Measurements from ENCODE around the gene RFPL4AL1.
"Not testable (repeated sequence)": the region's sequence is repeated elsewhere in the genome, so short reads cannot be mapped to it uniquely, and the experiment has no call there.

RFPL4AL1 gene

GRCh38 chr19:55768818-55769217 lies at the start of gene RFPL4AL1:
RFPL4AL1 (plus strand) TSS chr19:55769118; CDS start chr19:55771805, 2,687 bp downstream.
- not testable (repeated sequence) for H3K4me3 ChIP-seq (ENCODE audit: low read depth, low read length); H3K27me3 ChIP-seq (ENCODE audit: insufficient read depth, low read length); H3K4me1 ChIP-seq (ENCODE audit: control insufficient read depth, insufficient read depth, low read length, unreplicated experiment); H3K36me3 ChIP-seq (ENCODE audit: insufficient read depth, low read length); H3K79me2 ChIP-seq (ENCODE audit: control insufficient read depth, insufficient read depth, low read length, unreplicated experiment); H3K27ac ChIP-seq (ENCODE audit: low read depth, low read length); H2AFZ ChIP-seq (ENCODE audit: low read length, unreplicated experiment)

GRCh38 chr19:55720214-55720746 lies 48.6 kb upstream of the RFPL4AL1 start:
- H3K27me3 ChIP-seq (ENCODE audit: insufficient read depth, low read length), result 0 out of 2 replicates have a peak, but pooled peaks cover 2% of the 10 kb centered on the region

DNA sequence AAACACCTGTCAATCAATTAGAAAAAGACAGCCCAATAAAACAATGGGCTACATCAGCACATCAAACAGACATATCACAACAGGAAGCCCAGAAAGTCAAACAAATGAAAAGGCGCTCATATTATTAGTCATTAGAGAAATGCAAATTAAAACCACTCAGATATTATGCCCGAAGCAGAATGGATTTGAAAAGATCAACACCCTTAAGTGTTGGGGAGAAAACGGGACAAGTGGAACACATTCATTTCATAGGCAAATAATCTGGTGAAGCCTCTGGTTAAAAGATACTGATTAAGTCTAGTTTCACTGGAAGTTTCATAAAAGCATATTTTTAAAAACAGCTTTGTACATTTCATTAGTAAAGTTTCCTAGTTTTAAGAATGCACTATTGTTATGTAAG lies 48.1 kb upstream of the RFPL4AL1 start:
- 0 out of 2 replicates have a peak, but pooled peaks cover 2% of the 10 kb centered on the region for H3K27me3 ChIP-seq (ENCODE audit: insufficient read depth, low read length)
- no peak overlapping the region for H3K27ac ChIP-seq (ENCODE audit: low read depth, low read length)
- no peaks in the 10 kb centered on the region for H3K36me3 ChIP-seq (ENCODE audit: insufficient read depth, low read length)
- no peaks in the 10 kb centered on the region for H3K4me1 ChIP-seq (ENCODE audit: control insufficient read depth, insufficient read depth, low read length, unreplicated experiment)
- H3K4me3 ChIP-seq (ENCODE audit: low read depth, low read length), result no peak overlapping the region
- no peak overlapping the region for H2AFZ ChIP-seq (ENCODE audit: low read length, unreplicated experiment)
- H3K79me2 ChIP-seq (ENCODE audit: control insufficient read depth, insufficient read depth, low read length, unreplicated experiment), result no peaks in the 10 kb centered on the region

More at GRCh38 chr19:55720214-55720746, 48.6 kb upstream of the RFPL4AL1 start:
- Histone ChIP-seq H3K36me3 (ENCODE audit: insufficient read depth, low read length) (no peaks in the 10 kb centered on the region), H2AFZ (ENCODE audit: low read length, unreplicated experiment) (no peak overlapping the region), H3K4me1 (ENCODE audit: control insufficient read depth, insufficient read depth, low read length, unreplicated experiment) (no peaks in the 10 kb centered on the region), H3K4me3 (ENCODE audit: low read depth, low read length) (no peak overlapping the region), H3K27ac (ENCODE audit: low read depth, low read length) (no peak overlapping the region), H3K79me2 (ENCODE audit: control insufficient read depth, insufficient read depth, low read length, unreplicated experiment) (no peaks in the 10 kb centered on the region)

DNA sequence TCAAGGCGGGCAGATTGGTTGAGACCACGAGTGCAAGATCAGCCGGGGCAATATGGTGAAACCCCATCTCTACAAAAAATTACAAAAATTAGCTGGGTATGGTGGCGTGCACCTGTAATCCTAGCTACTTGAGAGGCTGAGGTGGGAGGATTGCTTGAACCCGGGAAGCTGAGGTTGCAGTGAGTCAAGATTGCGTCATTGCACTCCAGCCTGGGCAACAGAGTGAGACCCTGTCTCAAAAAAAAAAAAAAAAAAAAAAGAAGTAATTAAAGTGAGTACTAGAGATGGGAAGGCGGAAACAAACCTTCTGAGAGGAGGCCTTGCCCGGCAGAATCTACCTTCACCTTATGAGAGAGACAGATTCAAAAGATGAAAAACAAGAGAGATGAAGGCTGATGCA lies 45.4 kb upstream of the RFPL4AL1 start:
- Histone ChIP-seq H3K4me1 (ENCODE audit: control insufficient read depth, insufficient read depth, low read length, unreplicated experiment) (no peaks in the 10 kb centered on the region), H3K4me3 (ENCODE audit: low read depth, low read length) (no peak overlapping the region), H3K27me3 (ENCODE audit: insufficient read depth, low read length) (0 out of 2 replicates have a peak, but pooled peaks cover 2% of the 10 kb centered on the region), H3K36me3 (ENCODE audit: insufficient read depth, low read length) (no peaks in the 10 kb centered on the region), H3K27ac (ENCODE audit: low read depth, low read length) (no peak overlapping the region), H2AFZ (ENCODE audit: low read length, unreplicated experiment) (no peak overlapping the region), H3K79me2 (ENCODE audit: control insufficient read depth, insufficient read depth, low read length, unreplicated experiment) (no peaks in the 10 kb centered on the region)

DNA sequence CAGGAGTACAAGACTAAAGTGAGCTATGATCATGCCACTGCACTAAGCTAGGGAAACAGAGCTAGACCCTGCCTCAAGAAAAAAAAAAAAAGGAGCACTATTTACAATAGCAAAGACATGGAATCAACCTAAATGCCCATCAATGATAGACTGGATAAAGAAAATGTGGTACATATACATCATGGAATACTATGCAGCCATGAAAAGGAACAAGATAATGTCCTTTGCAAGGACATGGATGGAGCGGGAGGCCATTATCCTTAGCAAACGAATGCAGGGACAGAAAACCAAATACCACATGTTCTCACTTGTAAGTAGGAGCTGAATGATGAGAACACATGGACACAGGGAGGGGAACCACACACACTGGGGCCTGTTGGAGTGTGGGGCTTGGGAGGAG lies 38.5 kb upstream of the RFPL4AL1 start:
- H2AFZ ChIP-seq (ENCODE audit: low read length, unreplicated experiment); H3K27me3 ChIP-seq (ENCODE audit: insufficient read depth, low read length); H3K79me2 ChIP-seq (ENCODE audit: control insufficient read depth, insufficient read depth, low read length, unreplicated experiment); H3K4me3 ChIP-seq (ENCODE audit: low read depth, low read length); H3K36me3 ChIP-seq (ENCODE audit: insufficient read depth, low read length); H3K4me1 ChIP-seq (ENCODE audit: control insufficient read depth, insufficient read depth, low read length, unreplicated experiment); H3K27ac ChIP-seq (ENCODE audit: low read depth, low read length): not testable (repeated sequence)

GRCh38 chr19:55738302-55738701 lies 30.6 kb upstream of the RFPL4AL1 start, which contains the start of gene NLRP9:
NLRP9 (minus strand) TSS chr19:55738402; CDS start chr19:55738374, 28 bp downstream.
- no peaks in the 10 kb centered on the region for H3K4me1 ChIP-seq (ENCODE audit: control insufficient read depth, insufficient read depth, low read length, unreplicated experiment)
- no peaks in the 10 kb centered on the region for H3K27me3 ChIP-seq (ENCODE audit: insufficient read depth, low read length)
- no peak within 1 kb of the TSS for H3K27ac ChIP-seq (ENCODE audit: low read depth, low read length)
- no peaks in the 10 kb centered on the region for H3K36me3 ChIP-seq (ENCODE audit: insufficient read depth, low read length)
- no peaks in the 10 kb centered on the region for H3K79me2 ChIP-seq (ENCODE audit: control insufficient read depth, insufficient read depth, low read length, unreplicated experiment)
- H3K4me3 ChIP-seq (ENCODE audit: low read depth, low read length), result no peak within 1 kb of the TSS
- H2AFZ ChIP-seq (ENCODE audit: low read length, unreplicated experiment), result no peak within 1 kb of the TSS

- Histone ChIP-seq H3K27ac (ENCODE audit: low read depth, low read length) (no peak overlapping the region), H3K4me1 (ENCODE audit: control insufficient read depth, insufficient read depth, low read length, unreplicated experiment) (no peaks in the 10 kb centered on the region), H2AFZ (ENCODE audit: low read length, unreplicated experiment) (no peak overlapping the region), H3K36me3 (ENCODE audit: insufficient read depth, low read length) (no peaks in the 10 kb centered on the region), H3K4me3 (ENCODE audit: low read depth, low read length) (no peak overlapping the region), H3K79me2 (ENCODE audit: control insufficient read depth, insufficient read depth, low read length, unreplicated experiment) (no peaks in the 10 kb centered on the region), H3K27me3 (ENCODE audit: insufficient read depth, low read length) (no peaks in the 10 kb centered on the region)
Measured at GRCh38 chr19:55750715-55751114, 18.2 kb upstream of the RFPL4AL1 start.

DNA sequence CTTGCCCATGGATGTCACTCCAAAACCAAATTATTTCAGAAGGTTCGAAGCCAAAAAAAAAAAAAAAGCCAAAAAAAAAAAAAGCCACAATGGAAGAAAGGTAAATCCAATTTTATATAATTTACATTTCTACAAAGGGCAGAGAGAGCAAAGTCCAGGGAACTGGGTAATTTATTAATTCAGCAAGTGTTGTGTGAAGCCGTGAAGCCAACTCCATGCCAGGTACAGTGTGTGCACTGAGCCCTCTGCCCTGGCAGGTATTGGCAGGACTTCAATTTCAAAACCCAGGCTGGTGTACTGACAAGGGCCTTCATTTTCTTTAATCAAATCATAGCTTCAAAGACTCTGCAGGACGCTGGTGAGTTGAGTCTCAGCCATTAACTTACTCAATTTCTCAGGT lies 15.5 kb upstream of the RFPL4AL1 start:
- H3K27me3 ChIP-seq (ENCODE audit: insufficient read depth, low read length), result no peaks in the 10 kb centered on the region
- no peaks in the 10 kb centered on the region for H3K79me2 ChIP-seq (ENCODE audit: control insufficient read depth, insufficient read depth, low read length, unreplicated experiment)
- no peak overlapping the region for H3K4me3 ChIP-seq (ENCODE audit: low read depth, low read length)
- H3K27ac ChIP-seq (ENCODE audit: low read depth, low read length), result no peak overlapping the region
- no peaks in the 10 kb centered on the region for H3K36me3 ChIP-seq (ENCODE audit: insufficient read depth, low read length)
- no peaks in the 10 kb centered on the region for H3K4me1 ChIP-seq (ENCODE audit: control insufficient read depth, insufficient read depth, low read length, unreplicated experiment)
- no peak overlapping the region for H2AFZ ChIP-seq (ENCODE audit: low read length, unreplicated experiment)

DNA sequence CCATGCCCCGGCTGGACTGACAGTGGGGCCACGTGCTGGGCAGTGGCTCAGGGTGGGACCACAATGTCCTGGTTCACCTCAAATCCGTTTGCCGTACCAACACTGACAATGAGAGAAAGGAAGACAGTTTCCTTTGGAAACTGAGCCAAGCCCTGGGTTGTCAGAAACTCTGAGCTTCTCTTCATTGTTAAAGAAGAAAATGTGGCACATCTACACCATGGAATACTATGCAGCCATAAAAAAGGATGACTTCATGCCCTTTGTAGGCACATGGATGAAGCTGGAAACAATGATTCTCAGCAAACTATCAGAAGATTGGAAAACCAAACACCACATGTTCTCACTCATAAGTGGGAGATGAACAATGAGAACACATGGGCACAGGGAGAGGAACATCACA lies 12.1 kb upstream of the RFPL4AL1 start:
- H2AFZ ChIP-seq (ENCODE audit: low read length, unreplicated experiment); H3K27ac ChIP-seq (ENCODE audit: low read depth, low read length); H3K36me3 ChIP-seq (ENCODE audit: insufficient read depth, low read length); H3K79me2 ChIP-seq (ENCODE audit: control insufficient read depth, insufficient read depth, low read length, unreplicated experiment); H3K4me3 ChIP-seq (ENCODE audit: low read depth, low read length); H3K4me1 ChIP-seq (ENCODE audit: control insufficient read depth, insufficient read depth, low read length, unreplicated experiment); H3K27me3 ChIP-seq (ENCODE audit: insufficient read depth, low read length): not testable (repeated sequence)

DNA sequence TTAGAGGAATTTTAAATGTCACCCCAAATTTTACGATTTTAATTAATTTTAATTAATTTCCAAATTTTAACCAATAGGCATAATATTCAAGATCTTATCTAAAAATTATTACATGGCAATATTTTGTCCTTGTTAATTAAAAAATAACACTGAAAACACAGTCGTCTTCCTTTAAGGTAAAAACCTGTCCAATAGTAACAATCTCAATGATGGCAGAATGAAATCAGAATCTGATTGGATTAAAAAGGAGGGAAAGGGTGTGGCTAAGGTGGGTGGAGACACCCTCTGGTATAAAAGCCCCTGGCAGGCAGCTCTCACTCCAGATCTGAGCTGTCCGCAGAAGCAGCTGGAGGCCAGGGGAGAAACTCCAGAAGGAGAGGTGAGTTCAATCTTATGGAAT lies 10.1 kb upstream of the RFPL4AL1 start, which contains the start of gene RFPL4A:
Gene RFPL4A, plus strand, starts transcription at position 301 of the 400 bp plus-strand sequence. CDS start 2,704 bp downstream, outside the sequence.
- not testable (repeated sequence) for H3K27me3 ChIP-seq (ENCODE audit: insufficient read depth, low read length); H3K79me2 ChIP-seq (ENCODE audit: control insufficient read depth, insufficient read depth, low read length, unreplicated experiment); H3K4me1 ChIP-seq (ENCODE audit: control insufficient read depth, insufficient read depth, low read length, unreplicated experiment); H3K27ac ChIP-seq (ENCODE audit: low read depth, low read length); H3K36me3 ChIP-seq (ENCODE audit: insufficient read depth, low read length); H2AFZ ChIP-seq (ENCODE audit: low read length, unreplicated experiment); H3K4me3 ChIP-seq (ENCODE audit: low read depth, low read length)

DNA sequence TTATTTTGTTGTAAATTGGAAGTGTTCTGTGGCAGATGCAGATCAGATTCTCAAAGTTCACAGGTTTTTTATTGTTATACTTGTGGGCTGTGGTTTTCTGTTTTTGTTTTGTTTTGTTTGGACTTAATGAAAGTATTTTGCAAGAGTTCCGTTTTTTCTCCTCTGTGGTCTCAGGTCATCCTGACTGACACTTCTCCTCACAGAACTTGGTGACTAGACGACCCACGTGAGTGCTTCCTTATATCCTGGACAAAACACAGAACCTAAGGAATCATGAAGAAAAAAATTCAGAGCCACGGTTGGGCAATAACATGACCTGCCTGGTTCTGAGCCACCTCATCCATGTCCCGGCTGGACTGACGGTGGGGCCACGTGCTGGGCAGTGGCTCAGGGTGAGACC lies 2.5 kb upstream of the RFPL4AL1 start:
- Histone ChIP-seq H3K27me3 (ENCODE audit: insufficient read depth, low read length) (0 out of 2 replicates have a peak, but pooled peaks cover 4% of the 10 kb centered on the region), H3K27ac (ENCODE audit: low read depth, low read length) (no peak overlapping the region), H3K36me3 (ENCODE audit: insufficient read depth, low read length) (no peaks in the 10 kb centered on the region), H3K79me2 (ENCODE audit: control insufficient read depth, insufficient read depth, low read length, unreplicated experiment) (no peaks in the 10 kb centered on the region), H3K4me1 (ENCODE audit: control insufficient read depth, insufficient read depth, low read length, unreplicated experiment) (no peaks in the 10 kb centered on the region), H3K4me3 (ENCODE audit: low read depth, low read length) (no peak overlapping the region), H2AFZ (ENCODE audit: low read length, unreplicated experiment) (no peak overlapping the region)
